BLaER1 (cell line): Measurements from ENCODE around the gene EIF2AK2.

Source experiments
- H3K27ac ChIP-seq: shearing (Covaris generic); formaldehyde crosslinking; 2 replicates; pipeline ENCODE4 v1.8.1; 2022
- H3K27me3 ChIP-seq: shearing (Covaris generic); formaldehyde crosslinking; 2 replicates; pipeline ENCODE4 v1.8.1; 2022
- H3K36me3 ChIP-seq: shearing (Covaris generic); formaldehyde crosslinking; 2 replicates; pipeline ENCODE4 v1.8.1; 2022
- H3K4me1 ChIP-seq: shearing (Covaris generic); formaldehyde crosslinking; 2 replicates; pipeline ENCODE4 v1.8.1; 2022
- H3K4me2 ChIP-seq: shearing (Covaris generic); formaldehyde crosslinking; 2 replicates; pipeline ENCODE4 v1.8.1; 2022
- H3K4me3 ChIP-seq: shearing (Covaris generic); formaldehyde crosslinking; 2 replicates; pipeline ENCODE4 v1.8.1; 2022
- H3K9ac ChIP-seq: shearing (Covaris generic); formaldehyde crosslinking; 2 replicates; pipeline ENCODE4 v1.8.1; 2022
- H3K9me3 ChIP-seq: shearing (Covaris generic); formaldehyde crosslinking; 2 replicates; pipeline ENCODE4 v1.8.1; 2022
- H4K20me1 ChIP-seq: shearing (Covaris generic); formaldehyde crosslinking; 2 replicates; pipeline ENCODE4 v1.8.1; 2022
- Cebpa-rat ChIP-seq: shearing (Covaris generic); IDR thresholded peaks from 2 replicates; pipeline ENCODE4 v1.8.1; 2022

EIF2AK2 gene

GRCh38 chr2:37146062-37146461 lies 10.7 kb downstream of the EIF2AK2 start:
- TF ChIP-seq Cebpa-rat = no peak
- no peak overlapping the region for H3K4me2 ChIP-seq
- peaks cover 34% of the 10 kb centered on the region for H4K20me1 ChIP-seq
- no peaks in the 10 kb centered on the region for H3K9me3 ChIP-seq
- no peak overlapping the region for H3K27ac ChIP-seq
- H3K36me3 ChIP-seq = peaks cover 84% of the 10 kb centered on the region
- no peak overlapping the region for H3K4me3 ChIP-seq
- H3K4me1 ChIP-seq = no peaks in the 10 kb centered on the region
- no peaks in the 10 kb centered on the region for H3K27me3 ChIP-seq
- H3K9ac ChIP-seq = no peak overlapping the region

- Histone ChIP-seq H3K4me1 (no peaks in the 10 kb centered on the region), H3K36me3 (peaks cover 92% of the 10 kb centered on the region), H3K4me3 (no peak overlapping the region), H4K20me1 (peaks cover 13% of the 10 kb centered on the region), H3K9ac (no peak overlapping the region), H3K4me2 (no peak overlapping the region), H3K9me3 (no peaks in the 10 kb centered on the region), H3K27ac (no peak overlapping the region), H3K27me3 (no peaks in the 10 kb centered on the region)
- TF ChIP-seq Cebpa-rat = no peak
These were observed 12.8 kb downstream of the EIF2AK2 start for GRCh38 chr2:37143974-37144373.

GRCh38 chr2:37142546-37142945 lies 14.2 kb downstream of the EIF2AK2 start:
- Histone ChIP-seq H3K27ac (no peak overlapping the region), H3K9me3 (no peaks in the 10 kb centered on the region), H3K4me1 (no peaks in the 10 kb centered on the region), H3K4me2 (no peak overlapping the region), H3K27me3 (no peaks in the 10 kb centered on the region), H4K20me1 (no peaks in the 10 kb centered on the region), H3K36me3 (peaks cover 92% of the 10 kb centered on the region), H3K4me3 (no peak overlapping the region), H3K9ac (no peak overlapping the region)
- no peak for TF ChIP-seq Cebpa-rat

GRCh38 chr2:37132914-37133313 lies 23.9 kb downstream of the EIF2AK2 start:
- no peak for TF ChIP-seq Cebpa-rat
- Histone ChIP-seq H3K4me2 (no peak overlapping the region), H3K9me3 (no peaks in the 10 kb centered on the region), H3K4me3 (no peak overlapping the region), H3K4me1 (no peaks in the 10 kb centered on the region), H3K27me3 (no peaks in the 10 kb centered on the region), H4K20me1 (no peaks in the 10 kb centered on the region), H3K36me3 (peaks cover 100% of the 10 kb centered on the region), H3K27ac (no peak overlapping the region), H3K9ac (no peak overlapping the region)

- no peaks in the 10 kb centered on the region for H4K20me1 ChIP-seq
- no peak overlapping the region for H3K4me2 ChIP-seq
- no peaks in the 10 kb centered on the region for H3K27me3 ChIP-seq
- no peaks in the 10 kb centered on the region for H3K9me3 ChIP-seq
- TF ChIP-seq Cebpa-rat = no peak
- H3K27ac ChIP-seq = no peak overlapping the region
- no peak overlapping the region for H3K4me3 ChIP-seq
- H3K36me3 ChIP-seq = peaks cover 96% of the 10 kb centered on the region
- no peak overlapping the region for H3K9ac ChIP-seq
- H3K4me1 ChIP-seq = no peaks in the 10 kb centered on the region
These were observed 31.4 kb downstream of the EIF2AK2 start for GRCh38 chr2:37125416-37125815.

GRCh38 chr2:37119157-37119556 lies 37.6 kb downstream of the EIF2AK2 start:
- Histone ChIP-seq H3K4me2 (no peak overlapping the region), H3K9me3 (no peaks in the 10 kb centered on the region), H3K4me1 (no peaks in the 10 kb centered on the region), H3K36me3 (peaks cover 89% of the 10 kb centered on the region), H3K27ac (no peak overlapping the region), H3K4me3 (no peak overlapping the region), H4K20me1 (no peaks in the 10 kb centered on the region), H3K27me3 (no peaks in the 10 kb centered on the region), H3K9ac (no peak overlapping the region)
- no peak for TF ChIP-seq Cebpa-rat

- Histone ChIP-seq H4K20me1 (no peaks in the 10 kb centered on the region), H3K4me3 (no peak overlapping the region), H3K4me1 (no peaks in the 10 kb centered on the region), H3K27me3 (no peaks in the 10 kb centered on the region), H3K4me2 (no peak overlapping the region), H3K36me3 (peaks cover 89% of the 10 kb centered on the region), H3K9ac (no peak overlapping the region), H3K9me3 (no peaks in the 10 kb centered on the region), H3K27ac (no peak overlapping the region)
- TF ChIP-seq Cebpa-rat = no peak
These were observed 39.2 kb downstream of the EIF2AK2 start for GRCh38 chr2:37117566-37117965.

- Histone ChIP-seq H3K27ac (no peak overlapping the region), H3K36me3 (peaks cover 87% of the 10 kb centered on the region), H3K9me3 (no peaks in the 10 kb centered on the region), H3K4me1 (no peaks in the 10 kb centered on the region), H4K20me1 (no peaks in the 10 kb centered on the region), H3K4me2 (no peak overlapping the region), H3K9ac (no peak overlapping the region), H3K27me3 (no peaks in the 10 kb centered on the region), H3K4me3 (no peak overlapping the region)
- TF ChIP-seq Cebpa-rat = no peak
These were observed 44.8 kb downstream of the EIF2AK2 start for GRCh38 chr2:37111958-37112357.

- no peak overlapping the region for H3K27ac ChIP-seq
- H3K9ac ChIP-seq = no peak overlapping the region
- peaks cover 87% of the 10 kb centered on the region for H3K36me3 ChIP-seq
- no peak for TF ChIP-seq Cebpa-rat
- no peaks in the 10 kb centered on the region for H3K27me3 ChIP-seq
- H3K9me3 ChIP-seq = no peaks in the 10 kb centered on the region
- no peak overlapping the region for H3K4me2 ChIP-seq
- H3K4me3 ChIP-seq = no peak overlapping the region
- no peaks in the 10 kb centered on the region for H3K4me1 ChIP-seq
- H4K20me1 ChIP-seq = no peaks in the 10 kb centered on the region
These were observed 46.2 kb downstream of the EIF2AK2 start for GRCh38 chr2:37110306-37111212.

GRCh38 chr2:37109523-37109922 lies 47.3 kb downstream of the EIF2AK2 start:
- H3K4me2 ChIP-seq = no peak overlapping the region
- no peak overlapping the region for H3K27ac ChIP-seq
- H3K36me3 ChIP-seq = peaks cover 85% of the 10 kb centered on the region
- no peaks in the 10 kb centered on the region for H3K4me1 ChIP-seq
- H3K27me3 ChIP-seq = no peaks in the 10 kb centered on the region
- H4K20me1 ChIP-seq = no peaks in the 10 kb centered on the region
- no peak for TF ChIP-seq Cebpa-rat
- H3K4me3 ChIP-seq = no peak overlapping the region
- H3K9ac ChIP-seq = no peak overlapping the region
- H3K9me3 ChIP-seq = no peaks in the 10 kb centered on the region
